Cardiac muscle cell (in vitro differentiated cells and primary cell): Measurements from ENCODE around the gene NPPB. TPM values are rescaled to one million over a fixed set of nuclear protein-coding genes. Genes with fewer than 3 reads are reported as not detected.

Experiments
- DNase-seq, 2 donors: peaks; one replicate each; pipeline versions ENCODE4 v3.0.0 to v3.0.0-alpha.2; 2010 to 2017; ENCODE audit warnings: low read depth in 1 of 2, low spot score in 1 of 2
- H3K27ac ChIP-seq: fragments of 200-600 bp; sonication (generic); 2 replicates; pipeline ENCODE4 v1.5.1; 2016
- H3K27me3 ChIP-seq: fragments of 200-600 bp; sonication (generic); 2 replicates; pipeline ENCODE4 v1.6.0; 2016; ENCODE audit warnings: control low read depth
- H3K36me3 ChIP-seq: fragments of 200-600 bp; sonication (generic); 2 replicates; pipeline ENCODE4 v1.5.1; 2016; ENCODE audit warnings: control low read depth
- H3K4me1 ChIP-seq: fragments of 200-600 bp; sonication (generic); 2 replicates; pipeline ENCODE4 v1.8.1; 2017; ENCODE audit warnings: low read depth, mild to moderate bottlenecking, mixed run types
- H3K4me3 ChIP-seq: fragments of 200-600 bp; sonication (generic); 2 replicates; pipeline ENCODE4 v1.5.1; 2016; ENCODE audit warnings: mild to moderate bottlenecking
- H3K9me3 ChIP-seq: fragments of 200-600 bp; sonication (generic); 2 replicates; pipeline ENCODE4 v1.5.1; 2017; ENCODE audit warnings: low read depth, mild to moderate bottlenecking, control low read depth
- polyA plus RNA-seq: library from polyadenylated mRNA; unstranded; fragments of >200 nt; fragmentation: Nextera tagmentation; extraction: Ambion mirVana; gene quantifications from 2 replicates; pipeline ENCODE4 v1.2.1, GENCODE V29; 2016
- total RNA-seq: library from RNA; depleted of rRNA; stranded (reverse); fragments of >200 nt; gene quantifications from 2 replicates; pipeline ENCODE4 v1.2.3, GENCODE V29; 2016
- TF ChIP-seq, protein P1 (sequence below): IDR thresholded peaks from 2 replicates; pipeline ENCODE4 v1.5.1; 2012; ENCODE audit warnings: low read depth, mild to moderate bottlenecking, low read length

Gene NPPB
- total and polyA plus RNA-seq, 2 experiments from 2014 or later, result 18.9 to 188 TPM

DNA sequence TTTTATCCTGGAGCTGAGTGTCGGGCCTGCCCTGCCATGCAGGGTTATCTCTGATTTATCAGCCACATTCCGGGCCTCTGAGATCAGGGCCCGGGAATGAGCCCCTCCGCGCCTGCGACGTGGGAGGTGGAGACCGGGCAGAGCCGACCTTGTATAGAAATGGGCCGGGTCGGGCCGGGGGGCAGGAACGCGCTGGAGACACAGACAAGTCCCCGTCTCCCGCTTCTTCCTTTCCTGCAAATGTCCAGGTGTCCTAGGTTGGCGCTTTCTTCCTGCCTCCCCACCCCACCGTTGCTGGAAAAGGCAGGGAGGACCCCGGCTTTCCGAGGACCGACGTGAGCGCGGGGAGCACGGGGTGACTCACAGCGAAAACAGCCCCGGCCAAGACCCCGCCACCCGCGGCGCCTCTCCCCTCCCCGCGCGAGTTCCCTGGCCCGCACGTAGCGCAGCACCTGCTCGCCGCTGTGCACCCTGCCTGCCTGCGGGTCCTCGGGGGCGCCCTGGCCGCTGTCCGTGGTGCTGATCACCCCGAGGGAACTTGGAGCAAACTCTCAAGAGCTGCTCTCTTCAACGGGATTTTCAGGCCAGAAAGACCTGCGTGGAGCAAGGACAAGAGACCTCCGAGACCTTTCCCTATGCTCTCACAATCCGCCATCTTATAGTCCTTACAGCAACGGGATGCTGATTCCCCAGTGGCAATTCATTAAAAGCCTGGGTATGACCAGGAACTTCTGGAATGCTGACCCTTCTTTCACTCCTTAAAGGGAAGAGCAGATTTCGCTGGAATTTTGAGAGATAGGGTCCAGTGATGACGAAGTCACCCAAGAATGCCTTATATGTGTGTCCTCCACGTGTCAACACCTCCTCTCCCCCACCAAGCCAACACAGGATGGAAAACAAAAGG is 475 bp upstream of the NPPB start:
- Histone ChIP-seq H3K27me3 (peaks cover 39% of the 10 kb centered on the region), H3K36me3 (no peaks in the 10 kb centered on the region), H3K9me3 (no peaks in the 10 kb centered on the region), H3K27ac (no peak overlapping the region), H3K4me1 (no peaks in the 10 kb centered on the region), H3K4me3 (peak overlapping the region; percentile 2)
- peak; percentile 77 to 91 for DNase-seq
- TF ChIP-seq, protein P1, sequence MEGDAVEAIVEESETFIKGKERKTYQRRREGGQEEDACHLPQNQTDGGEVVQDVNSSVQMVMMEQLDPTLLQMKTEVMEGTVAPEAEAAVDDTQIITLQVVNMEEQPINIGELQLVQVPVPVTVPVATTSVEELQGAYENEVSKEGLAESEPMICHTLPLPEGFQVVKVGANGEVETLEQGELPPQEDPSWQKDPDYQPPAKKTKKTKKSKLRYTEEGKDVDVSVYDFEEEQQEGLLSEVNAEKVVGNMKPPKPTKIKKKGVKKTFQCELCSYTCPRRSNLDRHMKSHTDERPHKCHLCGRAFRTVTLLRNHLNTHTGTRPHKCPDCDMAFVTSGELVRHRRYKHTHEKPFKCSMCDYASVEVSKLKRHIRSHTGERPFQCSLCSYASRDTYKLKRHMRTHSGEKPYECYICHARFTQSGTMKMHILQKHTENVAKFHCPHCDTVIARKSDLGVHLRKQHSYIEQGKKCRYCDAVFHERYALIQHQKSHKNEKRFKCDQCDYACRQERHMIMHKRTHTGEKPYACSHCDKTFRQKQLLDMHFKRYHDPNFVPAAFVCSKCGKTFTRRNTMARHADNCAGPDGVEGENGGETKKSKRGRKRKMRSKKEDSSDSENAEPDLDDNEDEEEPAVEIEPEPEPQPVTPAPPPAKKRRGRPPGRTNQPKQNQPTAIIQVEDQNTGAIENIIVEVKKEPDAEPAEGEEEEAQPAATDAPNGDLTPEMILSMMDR, result peak; percentile 41

DNA sequence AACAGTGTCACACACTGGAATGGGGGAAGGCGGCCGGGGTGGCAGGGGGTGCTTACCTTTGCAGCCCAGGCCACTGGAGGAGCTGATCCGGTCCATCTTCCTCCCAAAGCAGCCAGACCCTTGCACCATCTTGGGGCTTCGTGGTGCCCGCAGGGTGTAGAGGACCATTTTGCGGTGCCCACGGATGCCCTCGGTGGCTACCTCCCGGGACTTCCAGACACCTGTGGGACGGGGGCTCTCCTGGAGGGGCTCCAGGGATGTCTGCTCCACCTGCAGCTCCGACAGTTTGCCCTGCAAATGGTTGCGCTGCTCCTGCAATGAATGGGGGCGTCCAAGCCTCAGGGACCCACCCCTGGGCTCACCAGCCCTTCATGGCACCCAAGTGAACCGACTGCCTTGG is 587 bp downstream of the NPPB start:
- Histone ChIP-seq H3K9me3 (no peaks in the 10 kb centered on the region), H3K36me3 (no peaks in the 10 kb centered on the region), H3K4me1 (no peaks in the 10 kb centered on the region), H3K27me3 (peaks cover 39% of the 10 kb centered on the region), H3K4me3 (no peak overlapping the region), H3K27ac (no peak overlapping the region)
- TF ChIP-seq, protein P1, result no peak
- DNase-seq, result no peak

DNA sequence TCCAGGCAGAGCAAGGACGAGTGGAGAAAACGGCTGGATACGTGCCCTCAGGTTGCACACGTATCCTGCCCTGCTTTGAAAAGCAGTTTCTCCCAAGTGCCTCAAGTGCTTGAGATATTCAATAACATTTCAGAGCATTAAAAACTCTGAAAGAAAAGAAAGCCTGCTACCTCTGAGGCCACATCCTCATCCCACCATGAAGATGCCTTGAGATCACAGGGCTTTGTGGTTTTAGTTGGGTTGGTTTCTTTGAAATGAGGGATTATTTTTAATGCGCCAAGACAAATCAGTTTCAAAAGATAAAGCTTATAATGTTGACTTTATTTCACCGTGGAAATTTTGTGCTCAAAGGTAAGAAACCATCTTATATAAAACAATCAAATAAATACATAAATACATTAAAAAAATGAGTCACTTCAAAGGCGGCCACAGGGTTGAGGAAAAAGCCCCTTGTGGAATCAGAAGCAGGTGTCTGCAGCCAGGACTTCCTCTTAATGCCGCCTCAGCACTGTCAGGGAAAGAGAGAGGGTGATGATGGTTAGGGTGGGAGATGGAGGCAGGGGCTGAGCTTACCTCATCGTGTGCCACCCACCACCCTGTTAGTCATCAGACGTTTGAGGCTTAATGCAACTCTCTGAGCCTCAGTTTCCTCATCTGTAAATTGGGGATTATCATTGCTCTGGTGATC is 1.4 kb downstream of the NPPB start:
- Histone ChIP-seq H3K4me3 (no peak overlapping the region), H3K27ac (no peak overlapping the region), H3K27me3 (peaks cover 36% of the 10 kb centered on the region), H3K4me1 (peaks cover 3% of the 10 kb centered on the region), H3K36me3 (no peaks in the 10 kb centered on the region), H3K9me3 (no peaks in the 10 kb centered on the region)
- TF ChIP-seq, protein P1, result no peak
- no peak for DNase-seq

DNA sequence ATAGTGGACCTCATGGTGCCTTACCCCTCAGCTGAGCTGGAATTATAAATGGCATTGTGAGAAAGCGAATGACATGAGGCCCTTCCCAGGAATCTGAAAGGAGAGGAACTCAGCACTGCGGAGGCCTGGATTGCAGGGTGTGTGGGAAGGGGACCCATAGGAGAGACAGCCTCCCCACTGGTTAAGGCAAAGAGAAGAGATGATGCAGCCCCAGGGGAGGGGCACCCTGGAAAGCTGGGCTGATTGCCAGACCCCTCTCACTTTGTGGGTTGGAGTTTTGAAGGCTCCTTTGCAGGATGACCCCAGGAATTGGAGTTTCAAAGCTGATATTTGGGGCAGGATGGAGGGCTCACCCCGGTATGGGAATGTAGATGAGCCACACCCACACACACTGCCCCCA is 2.0 kb downstream of the NPPB start:
- DNase-seq, result no peak
- TF ChIP-seq, protein P1, result no peak
- Histone ChIP-seq H3K27ac (no peak overlapping the region), H3K36me3 (no peaks in the 10 kb centered on the region), H3K4me1 (peaks cover 3% of the 10 kb centered on the region), H3K27me3 (peaks cover 30% of the 10 kb centered on the region), H3K4me3 (no peak overlapping the region), H3K9me3 (no peaks in the 10 kb centered on the region)

DNA sequence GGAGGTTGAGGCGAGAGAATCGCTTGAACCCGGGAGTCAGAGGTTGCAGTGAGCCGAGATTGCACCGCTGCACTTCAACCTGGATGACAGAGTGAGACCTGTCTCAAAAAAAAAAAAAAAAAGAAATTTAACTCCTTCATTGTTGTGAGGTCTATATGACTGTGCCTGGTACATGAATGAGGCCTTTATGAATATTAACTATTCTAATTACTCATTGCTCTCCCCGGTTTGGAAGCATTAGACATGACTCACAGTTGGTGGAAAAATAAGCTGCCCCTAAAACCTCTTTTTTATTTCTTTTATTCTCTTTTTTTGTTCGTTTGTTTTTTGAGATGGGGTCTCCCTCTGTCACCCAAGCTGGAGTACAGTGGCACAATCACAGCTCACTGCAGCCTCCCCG is 3.3 kb downstream of the NPPB start:
- TF ChIP-seq, protein P1, result no peak
- H3K36me3 ChIP-seq, result no peaks in the 10 kb centered on the region

More for the DNA sequence above, 3.3 kb downstream of the NPPB start:
- no peak overlapping the region for H3K4me3 ChIP-seq
- no peak for DNase-seq
- H3K9me3 ChIP-seq, result no peaks in the 10 kb centered on the region
- H3K27ac ChIP-seq, result no peak overlapping the region
- H3K27me3 ChIP-seq, result peaks cover 24% of the 10 kb centered on the region
- H3K4me1 ChIP-seq, result peaks cover 3% of the 10 kb centered on the region
